ENCODE results near the gene ESCO1. TPM values are rescaled to one million over a fixed set of nuclear protein-coding genes. Genes with fewer than 3 reads are reported as not detected.

The ESCO1 gene
- total and polyA plus RNA-seq, 2 of the 4 experiments (the other 2 are of a cell fraction), result 3.1 to 4.5 TPM

- Histone ChIP-seq H3K4ac (ENCODE audit: low read depth, low read length) (no peak overlapping the region), H4K91ac (ENCODE audit: insufficient read depth, low read depth, low read length) (no peak overlapping the region), H3K27me3 (ENCODE audit: control insufficient read depth, insufficient read depth, low read length) (no peaks in the 10 kb centered on the region), H3K79me1 (ENCODE audit: low read depth in 1 of 2, low read length in 2 of 2) (no peaks in the 10 kb centered on the region), H3K4me1 (ENCODE audit: control insufficient read depth, insufficient read depth, low read length) (no peaks in the 10 kb centered on the region), H3K4me2 (ENCODE audit: low read depth, low read length) (no peak overlapping the region), H4K20me1 (ENCODE audit: insufficient read depth, low read length) (no peaks in the 10 kb centered on the region), H3K14ac (replicated peaks; ENCODE audit: low read depth, low read length) (no peak overlapping the region), H3K18ac (ENCODE audit: low read depth, low read length) (no peak overlapping the region), H3K36me3 (ENCODE audit: control insufficient read depth, insufficient read depth, low read length) (peaks cover 10% of the 10 kb centered on the region), H2BK15ac (ENCODE audit: low read depth, low read length) (no peak overlapping the region), H2BK120ac (ENCODE audit: low read depth, low read length) (no peak overlapping the region), H3K9me1 (ENCODE audit: insufficient read depth, low read length) (no peaks in the 10 kb centered on the region), H3K9me3 (ENCODE audit: control insufficient read depth, insufficient read depth, low read length) (no peaks in the 10 kb centered on the region), H2BK20ac (ENCODE audit: low read depth, low read length) (no peak overlapping the region), H3K27ac (ENCODE audit: insufficient read depth, low read length) (no peak overlapping the region), H3K4me3 (ENCODE audit: insufficient read depth, low read depth, low read length) (no peak overlapping the region), H4K8ac (ENCODE audit: low read depth in 2 of 2, low read length in 2 of 2) (no peak overlapping the region), H3K56ac (ENCODE audit: extremely low read depth, insufficient read depth, low read length) (no peak overlapping the region), H4K5ac (ENCODE audit: low read depth, low read length) (no peak overlapping the region), H2AK9ac (replicated peaks; ENCODE audit: low read depth, low read length, poor library complexity) (no peak overlapping the region), H2AK5ac (ENCODE audit: low read depth, low read length) (no peak overlapping the region), H2AFZ (replicated peaks; ENCODE audit: low read length, poor library complexity) (no peak overlapping the region), H3K23ac (ENCODE audit: low read depth, low read length) (no peak overlapping the region), H2BK5ac (ENCODE audit: low read depth, low read length, poor library complexity, severe bottlenecking) (no peak overlapping the region), H3K9ac (ENCODE audit: low read depth, low read length) (no peak overlapping the region)
- dilution Hi-C loops (cut with HindIII; ENCODE audit: low sequenced_read_pairs, unreplicated experiment), result no loop called here
- 67% methylated on average over 1 of the region's 2 CpGs; no CpG with 5 or more reads in 1 of the 2 experiments for WGBS, 2 experiments (ENCODE audit: extremely low coverage in 2 of 2, insufficient read length in 1 of 2)
- intact Hi-C loops (cut with micrococcal nuclease), result no loop called here
- CTCF ChIA-PET, result no interaction called here
- no peak for ATAC-seq (ENCODE audit: low read depth)
- BruUV-seq (replicated peaks), result no TSS peak
- no peak for DNase-seq
- POLR2A ChIA-PET (ENCODE audit: unreplicated experiment), result no interaction called here
- in situ Hi-C loops (cut with MboI; ENCODE audit: low sequenced_read_pairs), result no loop called here
- no peak for TF ChIP-seq MAFK (IDR thresholded peaks at IDR 0.05; ENCODE audit: low read depth, low read length)
- no peak for TF ChIP-seq NFE2L2 (IDR thresholded peaks at IDR 0.05; ENCODE audit: low read depth, low read length)
- no peak for TF ChIP-seq ELK1 (IDR thresholded peaks at IDR 0.05; ENCODE audit: borderline replicate concordance, low read depth, low read length)
- TF ChIP-seq RAD21 (IDR thresholded peaks at IDR 0.05; ENCODE audit: low read length), result no peak
Observed at GRCh38 chr18:21525916-21526315, 74.6 kb downstream of the ESCO1 start.

Measured in IMR-90 (cell line).